K562 (cell line): ENCODE data around the gene MED15. TPM values are rescaled to one million over a fixed set of nuclear protein-coding genes. Genes with fewer than 3 reads are reported as not detected.
A peak's percentile ranks its signal among the peaks of the same experiment; 100 is the strongest.
"Not testable (repeated sequence)": the region's sequence is repeated elsewhere in the genome, so short reads cannot be mapped to it uniquely, and the experiment has no call there.

Experiments
- ATAC-seq: fragments of 200-7000 bp; cut with Tn5 transposase; 3 replicates; pipeline ENCODE4 v1.9.1; 2020; ENCODE audit warnings: moderate library complexity
- BruUV-seq: library from RNA; stranded (reverse); fragments of 400-500 nt; replicated peaks from 2 replicates; lab custom pipeline; 2021; lab: Mats Ljungman, UMichigan
- CTCF ChIA-PET: fragments of 300-600 bp; formaldehyde crosslinking; extraction: SDS; loops from one replicate; lab custom pipeline; 2021; ENCODE audit warnings: low intra/inter-chr PET ratio; lab: Yijun Ruan, JAX
- POLR2A ChIA-PET: fragments of 300-600, 350-650 bp; sonication (Branson Sonifier 250); formaldehyde crosslinking; extraction: SDS; loops from one replicate; lab custom pipeline; 2021; ENCODE audit warnings: antibody characterized with exemption, inconsistent platforms; lab: Yijun Ruan, JAX
- DNase-seq, 4 experiments: peaks; one replicate each; pipeline versions ENCODE4 v3.0.0 to v3.0.0-alpha.2; 2011 to 2018; ENCODE audit warnings: low spot score in 3 of 4, mixed read lengths in 3 of 4; ENCODE audit errors: extremely low read depth in 1 of 4
- FAIRE-seq: peaks from 2 replicates; lab custom pipeline; 2011; peaks lifted over from hg19 to GRCh38; lab: Jason Lieb, UNC
- H2AFZ ChIP-seq: 2 replicates; pipeline ENCODE4 v1.6.0; 2011; ENCODE audit warnings: low read depth, low read length, control low read depth, inconsistent platforms
- H3K27ac ChIP-seq: fragments of 200-600 bp; 3 replicates; pipeline ENCODE4 v1.8.0; 2011; ENCODE audit warnings: low read depth, mild to moderate bottlenecking, control low read depth, inconsistent platforms, low read length, moderate library complexity, mixed read lengths; ENCODE audit errors: extremely low read depth
- H3K27me3 ChIP-seq, 2 experiments: fragments of 300-600 bp in 1 of 2; 2 replicates in 1 of 2; 3 replicates in 1 of 2; pipeline versions ENCODE4 v1.6.0 to v1.8.0; 2011; ENCODE audit warnings: inconsistent platforms in 2 of 2, low read length in 2 of 2, mild to moderate bottlenecking in 1 of 2, mixed read lengths in 1 of 2, moderate library complexity in 1 of 2; ENCODE audit not compliant: control insufficient read depth in 2 of 2, insufficient read depth in 2 of 2
- H3K36me3 ChIP-seq: fragments of 300-600 bp; 3 replicates; pipeline ENCODE4 v1.8.0; 2011; ENCODE audit warnings: mild to moderate bottlenecking, low read length, inconsistent platforms; ENCODE audit not compliant: control insufficient read depth, insufficient read depth
- H3K4me1 ChIP-seq, 2 experiments: fragments of 200-600 bp in 1 of 2; replicated peaks in 1 of 2; 2 replicates in 1 of 2; 3 replicates in 1 of 2; pipeline versions ENCODE4 v1.5.1 to v1.8.0; 2011; ENCODE audit warnings: inconsistent platforms in 2 of 2, low read length in 2 of 2, mild to moderate bottlenecking in 1 of 2, mixed read lengths in 1 of 2, moderate library complexity in 1 of 2; ENCODE audit not compliant: control insufficient read depth in 2 of 2, insufficient read depth in 2 of 2
- H3K4me2 ChIP-seq: 2 replicates; pipeline ENCODE4 v1.6.1; 2011; ENCODE audit warnings: low read length, control low read depth, inconsistent platforms, mixed read lengths; ENCODE audit not compliant: insufficient read depth
- H3K4me3 ChIP-seq: fragments of 200-600 bp; sonication (generic), shearing (Covaris generic); 2 replicates; pipeline ENCODE4 v1.5.1; 2016; ENCODE audit warnings: control low read depth, inconsistent platforms
- H3K79me2 ChIP-seq: fragments of 200-600 bp; 3 replicates; pipeline ENCODE4 v1.8.0; 2011; ENCODE audit warnings: low read length, inconsistent platforms; ENCODE audit not compliant: control insufficient read depth, insufficient read depth
- H3K9ac ChIP-seq, 2 experiments: 2 replicates each; pipeline versions ENCODE4 v1.6.0 to v1.6.1; 2011; ENCODE audit warnings: low read depth in 2 of 2, low read length in 2 of 2, control low read depth in 1 of 2, inconsistent platforms in 1 of 2, mild to moderate bottlenecking in 1 of 2, mixed read lengths in 1 of 2; ENCODE audit not compliant: insufficient read depth in 1 of 2
- H3K9me1 ChIP-seq: one replicate; pipeline ENCODE4 v1.6.0; 2011; ENCODE audit warnings: inconsistent platforms, mild to moderate bottlenecking, low read length, moderate library complexity; ENCODE audit not compliant: control insufficient read depth, insufficient read depth
- H3K9me3 ChIP-seq: replicated peaks from 2 replicates; pipeline ENCODE4 v1.5.1; 2011; ENCODE audit warnings: low read depth, low read length, inconsistent platforms; ENCODE audit not compliant: control insufficient read depth, insufficient read depth
- H4K20me1 ChIP-seq: replicated peaks from 2 replicates; pipeline ENCODE4 v1.6.1; 2011; ENCODE audit warnings: low read length, inconsistent platforms, mixed read lengths; ENCODE audit not compliant: control insufficient read depth, insufficient read depth
- ARID1B ChIP-seq: fragments of 450-650 bp; IDR thresholded peaks from 2 replicates; pipeline ENCODE4 v1.6.1; 2016; ENCODE audit warnings: antibody characterized with exemption, mild to moderate bottlenecking, inconsistent platforms
- EGR1 ChIP-seq: fragments of 450-650 bp; conservative IDR thresholded peaks from 2 replicates; pipeline ENCODE4 v1.6.1; 2017; ENCODE audit warnings: mild to moderate bottlenecking
- LARP7 ChIP-seq: fragments of 450-650 bp; IDR thresholded peaks from 2 replicates; pipeline ENCODE4 v1.6.1; 2016
- NBN ChIP-seq: fragments of 450-650 bp; IDR thresholded peaks from 2 replicates; pipeline ENCODE4 v1.6.1; 2016; ENCODE audit warnings: low read depth, mild to moderate bottlenecking
- SMARCA5 ChIP-seq: fragments of 450-650 bp; IDR thresholded peaks from 2 replicates; pipeline ENCODE4 v1.6.1; 2016
- SMARCE1 ChIP-seq: fragments of 450-650 bp; IDR thresholded peaks from 2 replicates; pipeline ENCODE4 v1.7.1; 2016; ENCODE audit warnings: mild to moderate bottlenecking
- TOE1 ChIP-seq, 2 experiments: fragments of 450-650 bp in 1 of 2; sonication (generic) in 1 of 2; formaldehyde crosslinking in 1 of 2; IDR thresholded peaks; 2 replicates each; pipeline versions ENCODE4 v1.7.1 to v1.8.0; 2016 to 2022; ENCODE audit warnings: borderline replicate concordance in 2 of 2, mild to moderate bottlenecking in 2 of 2, antibody characterized with exemption in 1 of 2, inconsistent platforms in 1 of 2, low read depth in 1 of 2, missing genetic modification reagents in 1 of 2, moderate library complexity in 1 of 2
- TRIM24 ChIP-seq, 2 experiments: fragments of 450-650 bp; IDR thresholded peaks; 2 replicates each; pipeline ENCODE4 v1.6.1; 2016
- ZEB2 ChIP-seq: fragments of 450-650 bp; IDR thresholded peaks from 2 replicates; pipeline ENCODE4 v1.6.1; 2016
- ZNF253 ChIP-seq: fragments of 250-450 bp; sonication (Bioruptor Pico); conservative IDR thresholded peaks from 2 replicates; pipeline ENCODE4 v1.6.1; 2021; ENCODE audit warnings: mild to moderate bottlenecking
- in situ Hi-C: fragments of 300-500 bp; cut with MboI; formaldehyde crosslinking; loops from 4 replicates; pipeline ENCODE4 v1.15.0; 2018; ENCODE audit warnings: inconsistent platforms, mixed read lengths
- intact Hi-C: fragments of 100-400 bp; cut with micrococcal nuclease; formaldehyde crosslinking; loops from 2 replicates; pipeline ENCODE4 v1.14.2; 2022
- polyA plus RNA-seq, 8 experiments: library from polyadenylated mRNA; depleted of rRNA in 4 of 8; stranded (reverse) in 5 of 8; unstranded in 3 of 8; fragments of >200 nt; fragmentation: Nextera tagmentation in 2 of 8; fragmentation: Illumina TruSeq in 1 of 8; extraction: Ambion mirVana in 2 of 8; extraction: Trizol in 1 of 8; gene quantifications; 2 replicates each; pipeline versions ENCODE4 v1.2.1 to v1.2.3, GENCODE V29; 2011 to 2014; ENCODE audit warnings: inconsistent platforms in 1 of 8, missing spikeins in 1 of 8
- total RNA-seq, 7 experiments: library from RNA; depleted of rRNA in 6 of 7; stranded (reverse); fragments of >200 nt in 6 of 7; fragmentation: Illumina TruSeq in 2 of 7; extraction: Trizol in 2 of 7; gene quantifications; 2 replicates each; pipeline versions ENCODE4 v1.2.1 to v1.2.3, GENCODE V29; 2011 to 2021; ENCODE audit warnings: low replicate concordance in 1 of 7
- TF ChIP-seq, protein P1 (sequence below): fragments of 450-650 bp; IDR thresholded peaks from 2 replicates; pipeline ENCODE4 v1.6.1; 2016; ENCODE audit warnings: antibody characterized with exemption
- TF ChIP-seq, protein P2 (sequence below): fragments of 450-650 bp; IDR thresholded peaks from 2 replicates; pipeline ENCODE4 v1.6.1; 2016; ENCODE audit warnings: borderline replicate concordance
- TF ChIP-seq, protein P3 (sequence below): fragments of 450-650 bp; IDR thresholded peaks from 2 replicates; pipeline ENCODE4 v1.6.1; 2016; ENCODE audit warnings: missing biosample characterization, missing genetic modification characterization
- TF ChIP-seq, protein P4 (sequence below): fragments of 450-650 bp; IDR thresholded peaks from 2 replicates; pipeline ENCODE4 v1.7.0; 2016; ENCODE audit warnings: borderline replicate concordance
- TF ChIP-seq, protein P5 (sequence below): IDR thresholded peaks from 2 replicates; pipeline ENCODE4 v1.6.1; 2016; ENCODE audit warnings: missing genetic modification characterization, missing compliant biosample characterization

Gene MED15
- total and polyA plus RNA-seq, 9 of the 15 experiments (the other 6 are each of a cell fraction or from before 2014, with no cell fraction given): 4.0 to 271 (median 60.1) TPM

DNA sequence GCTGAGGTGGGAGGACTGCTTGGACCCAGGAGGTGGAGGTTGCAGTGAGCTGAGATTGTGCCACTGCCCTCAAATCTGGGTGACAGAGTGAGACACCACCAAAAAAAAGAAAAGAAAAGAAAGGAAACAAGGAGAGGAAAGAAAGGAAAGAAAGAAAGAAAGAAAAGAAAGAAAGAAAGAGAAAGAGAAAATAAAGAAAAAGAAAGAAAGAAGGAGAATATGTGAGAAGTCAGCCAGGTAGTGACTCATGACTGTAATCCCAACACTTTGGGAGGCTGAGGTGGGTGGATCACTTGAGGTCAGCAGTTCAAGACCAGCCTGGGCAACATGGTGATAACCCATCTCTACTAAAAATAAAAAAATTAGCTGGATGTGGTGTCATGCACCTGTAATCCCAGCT is 86.6 kb downstream of the MED15 start:
- H3K4me3 ChIP-seq; H3K9ac ChIP-seq; intact Hi-C loops; CTCF ChIA-PET; H3K27ac ChIP-seq; H3K79me2 ChIP-seq; H2AFZ ChIP-seq; H3K36me3 ChIP-seq; in situ Hi-C loops; H3K9me1 ChIP-seq; H3K9me3 ChIP-seq; ATAC-seq; BruUV-seq; H3K4me2 ChIP-seq; DNase-seq; TF ChIP-seq TOE1 (CRISPR knock-in tag; IDR thresholded peaks at IDR 0.05; ENCODE audit: borderline replicate concordance, low read depth): not testable (repeated sequence)
- peak; percentile 63 for FAIRE-seq
- peaks cover 23% of the 10 kb centered on the region; the same call in 1 of the 2 replicates for H4K20me1 ChIP-seq
- H3K27me3 ChIP-seq: peaks cover 35 to 65% of the 10 kb centered on the region in 2 experiments
- POLR2A ChIA-PET: interaction anchor here (0.6 to 8.8 kb wide), 8 partner anchors 9 to 1637 kb away, joined by 3 to 96 read pairs (median 4); no protein-coding TSS in a partner anchor
- H3K4me1 ChIP-seq: peaks cover 0 to 19% of the 10 kb centered on the region in 2 experiments; a peak in 2 of 5 replicates
- peak; percentile 35; the same call in 1 of the 2 replicates for TF ChIP-seq TOE1 (IDR thresholded peaks at IDR 0.05; ENCODE audit: borderline replicate concordance)
- TF ChIP-seq, protein P1, sequence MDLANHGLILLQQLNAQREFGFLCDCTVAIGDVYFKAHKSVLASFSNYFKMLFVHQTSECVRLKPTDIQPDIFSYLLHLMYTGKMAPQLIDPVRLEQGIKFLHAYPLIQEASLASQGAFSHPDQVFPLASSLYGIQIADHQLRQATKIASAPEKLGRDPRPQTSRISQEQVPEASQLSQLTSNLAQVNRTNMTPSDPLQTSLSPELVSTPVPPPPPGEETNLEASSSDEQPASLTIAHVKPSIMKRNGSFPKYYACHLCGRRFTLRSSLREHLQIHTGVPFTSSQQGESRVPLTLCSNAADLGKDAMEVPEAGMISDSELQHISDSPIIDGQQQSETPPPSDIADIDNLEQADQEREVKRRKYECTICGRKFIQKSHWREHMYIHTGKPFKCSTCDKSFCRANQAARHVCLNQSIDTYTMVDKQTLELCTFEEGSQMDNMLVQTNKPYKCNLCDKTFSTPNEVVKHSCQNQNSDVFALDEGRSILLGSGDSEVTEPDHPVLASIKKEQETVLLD: peak; percentile 29; the same call in 1 of the 2 replicates
- TF ChIP-seq SMARCE1: peak; percentile 31; the same call in 1 of the 2 replicates
- 0 out of 2 replicates have a peak, but pooled peaks have one; percentile 28 for TF ChIP-seq ARID1B
- TF ChIP-seq, protein P2, sequence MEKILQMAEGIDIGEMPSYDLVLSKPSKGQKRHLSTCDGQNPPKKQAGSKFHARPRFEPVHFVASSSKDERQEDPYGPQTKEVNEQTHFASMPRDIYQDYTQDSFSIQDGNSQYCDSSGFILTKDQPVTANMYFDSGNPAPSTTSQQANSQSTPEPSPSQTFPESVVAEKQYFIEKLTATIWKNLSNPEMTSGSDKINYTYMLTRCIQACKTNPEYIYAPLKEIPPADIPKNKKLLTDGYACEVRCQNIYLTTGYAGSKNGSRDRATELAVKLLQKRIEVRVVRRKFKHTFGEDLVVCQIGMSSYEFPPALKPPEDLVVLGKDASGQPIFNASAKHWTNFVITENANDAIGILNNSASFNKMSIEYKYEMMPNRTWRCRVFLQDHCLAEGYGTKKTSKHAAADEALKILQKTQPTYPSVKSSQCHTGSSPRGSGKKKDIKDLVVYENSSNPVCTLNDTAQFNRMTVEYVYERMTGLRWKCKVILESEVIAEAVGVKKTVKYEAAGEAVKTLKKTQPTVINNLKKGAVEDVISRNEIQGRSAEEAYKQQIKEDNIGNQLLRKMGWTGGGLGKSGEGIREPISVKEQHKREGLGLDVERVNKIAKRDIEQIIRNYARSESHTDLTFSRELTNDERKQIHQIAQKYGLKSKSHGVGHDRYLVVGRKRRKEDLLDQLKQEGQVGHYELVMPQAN: 0 out of 2 replicates have a peak, but pooled peaks have one; percentile 18
- TF ChIP-seq EGR1: peak; percentile 74
- TF ChIP-seq, protein P3, sequence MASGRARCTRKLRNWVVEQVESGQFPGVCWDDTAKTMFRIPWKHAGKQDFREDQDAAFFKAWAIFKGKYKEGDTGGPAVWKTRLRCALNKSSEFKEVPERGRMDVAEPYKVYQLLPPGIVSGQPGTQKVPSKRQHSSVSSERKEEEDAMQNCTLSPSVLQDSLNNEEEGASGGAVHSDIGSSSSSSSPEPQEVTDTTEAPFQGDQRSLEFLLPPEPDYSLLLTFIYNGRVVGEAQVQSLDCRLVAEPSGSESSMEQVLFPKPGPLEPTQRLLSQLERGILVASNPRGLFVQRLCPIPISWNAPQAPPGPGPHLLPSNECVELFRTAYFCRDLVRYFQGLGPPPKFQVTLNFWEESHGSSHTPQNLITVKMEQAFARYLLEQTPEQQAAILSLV (tag): peak; percentile 48; the same call in 1 of the 2 replicates
- TF ChIP-seq ZNF253 (CRISPR knock-in tag): 0 out of 2 replicates have a peak, but pooled peaks have one; percentile 60
- TF ChIP-seq ZEB2: peak; percentile 61; the same call in 1 of the 2 replicates
- TF ChIP-seq TRIM24 (IDR thresholded peaks at IDR 0.05): peak in 1 of 2 experiments; percentile 10; a peak in 1 of 4 replicates
- TF ChIP-seq SMARCA5: 0 out of 2 replicates have a peak, but pooled peaks have one; percentile 2
- 0 out of 2 replicates have a peak, but pooled peaks have one; percentile 25 for TF ChIP-seq NBN
- 0 out of 2 replicates have a peak, but pooled peaks have one; percentile 42 for TF ChIP-seq LARP7
- TF ChIP-seq, protein P4, sequence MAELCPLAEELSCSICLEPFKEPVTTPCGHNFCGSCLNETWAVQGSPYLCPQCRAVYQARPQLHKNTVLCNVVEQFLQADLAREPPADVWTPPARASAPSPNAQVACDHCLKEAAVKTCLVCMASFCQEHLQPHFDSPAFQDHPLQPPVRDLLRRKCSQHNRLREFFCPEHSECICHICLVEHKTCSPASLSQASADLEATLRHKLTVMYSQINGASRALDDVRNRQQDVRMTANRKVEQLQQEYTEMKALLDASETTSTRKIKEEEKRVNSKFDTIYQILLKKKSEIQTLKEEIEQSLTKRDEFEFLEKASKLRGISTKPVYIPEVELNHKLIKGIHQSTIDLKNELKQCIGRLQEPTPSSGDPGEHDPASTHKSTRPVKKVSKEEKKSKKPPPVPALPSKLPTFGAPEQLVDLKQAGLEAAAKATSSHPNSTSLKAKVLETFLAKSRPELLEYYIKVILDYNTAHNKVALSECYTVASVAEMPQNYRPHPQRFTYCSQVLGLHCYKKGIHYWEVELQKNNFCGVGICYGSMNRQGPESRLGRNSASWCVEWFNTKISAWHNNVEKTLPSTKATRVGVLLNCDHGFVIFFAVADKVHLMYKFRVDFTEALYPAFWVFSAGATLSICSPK: peak; percentile 88; the same call in 1 of the 2 replicates
- TF ChIP-seq, protein P5, sequence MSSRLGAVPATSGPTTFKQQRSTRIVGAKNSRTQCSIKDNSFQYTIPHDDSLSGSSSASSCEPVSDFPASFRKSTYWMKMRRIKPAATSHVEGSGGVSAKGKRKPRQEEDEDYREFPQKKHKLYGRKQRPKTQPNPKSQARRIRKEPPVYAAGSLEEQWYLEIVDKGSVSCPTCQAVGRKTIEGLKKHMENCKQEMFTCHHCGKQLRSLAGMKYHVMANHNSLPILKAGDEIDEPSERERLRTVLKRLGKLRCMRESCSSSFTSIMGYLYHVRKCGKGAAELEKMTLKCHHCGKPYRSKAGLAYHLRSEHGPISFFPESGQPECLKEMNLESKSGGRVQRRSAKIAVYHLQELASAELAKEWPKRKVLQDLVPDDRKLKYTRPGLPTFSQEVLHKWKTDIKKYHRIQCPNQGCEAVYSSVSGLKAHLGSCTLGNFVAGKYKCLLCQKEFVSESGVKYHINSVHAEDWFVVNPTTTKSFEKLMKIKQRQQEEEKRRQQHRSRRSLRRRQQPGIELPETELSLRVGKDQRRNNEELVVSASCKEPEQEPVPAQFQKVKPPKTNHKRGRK (tag): peak; percentile 98
